Breast epithelium (tissue), 3 donors: Measurements from ENCODE around the gene CKMT1A.
"Not testable (repeated sequence)": the region's sequence is repeated elsewhere in the genome, so short reads cannot be mapped to it uniquely, and the experiment has no call there.

Source experiments
- CTCF ChIP-seq, 3 donors: fragments of 450-650 bp; IDR thresholded peaks; one replicate each; pipeline ENCODE4 v1.5.1; 2016 to 2017; ENCODE audit warnings: antibody characterized with exemption in 3 of 3, mild to moderate bottlenecking in 3 of 3, moderate library complexity in 3 of 3
- POLR2A ChIP-seq: fragments of 450-650 bp; IDR thresholded peaks from one replicate; pipeline ENCODE4 v1.6.1; 2016; ENCODE audit warnings: antibody characterized with exemption, mild to moderate bottlenecking, moderate library complexity
- POLR2AphosphoS5 ChIP-seq, 3 donors: sonication (generic); formaldehyde crosslinking; IDR thresholded peaks; one replicate each; pipeline ENCODE4 v1.6.1; 2017; ENCODE audit warnings: antibody characterized with exemption in 3 of 3

GRCh38 chr15:43728053-43728725 is 34.5 kb downstream of the CKMT1A start:
- not testable (repeated sequence) for TF ChIP-seq CTCF (IDR thresholded peaks at IDR 0.05); POLR2A; POLR2AphosphoS5 (IDR thresholded peaks at IDR 0.05)
